ENCODE results near the gene PCDHGA6.

- TF ChIP-seq EZH2 (IDR thresholded peaks at IDR 0.05; ENCODE audit: borderline replicate concordance, insufficient read depth, low read depth, low read length, poor library complexity, severe bottlenecking) (no peak), CTCF (IDR thresholded peaks at IDR 0.05) (no peak)
These were observed 19.6 kb downstream of the PCDHGA6 start for GRCh38 chr5:141393267-141393666.

Measured in B cell (primary cell).